GM21717 (cell line): ENCODE measurements around the gene GMNC.
"Not testable (repeated sequence)": the region's sequence is repeated elsewhere in the genome, so short reads cannot be mapped to it uniquely, and the experiment has no call there.

Experiments
- ATAC-seq: cut with Tn5 transposase; IDR thresholded peaks from one replicate; pipeline ENCODE4 v1.9.1; 2021; ENCODE audit warnings: mild to moderate bottlenecking, moderate library complexity; ENCODE audit not compliant: unreplicated experiment

Gene GMNC, protein sequence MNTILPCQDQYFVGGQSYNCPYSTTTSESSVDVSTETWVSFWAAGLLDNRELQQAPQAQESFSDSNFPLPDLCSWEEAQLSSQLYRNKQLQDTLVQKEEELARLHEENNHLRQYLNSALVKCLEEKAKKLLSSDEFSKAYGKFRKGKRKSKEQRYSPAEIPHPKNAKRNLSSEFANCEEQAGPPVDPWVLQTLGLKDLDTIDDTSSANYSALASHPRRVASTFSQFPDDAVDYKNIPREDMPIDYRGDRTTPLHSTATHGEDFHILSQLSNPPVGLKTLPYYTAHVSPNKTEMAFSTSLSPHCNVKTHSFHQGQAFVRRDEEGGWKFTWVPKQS

DNA sequence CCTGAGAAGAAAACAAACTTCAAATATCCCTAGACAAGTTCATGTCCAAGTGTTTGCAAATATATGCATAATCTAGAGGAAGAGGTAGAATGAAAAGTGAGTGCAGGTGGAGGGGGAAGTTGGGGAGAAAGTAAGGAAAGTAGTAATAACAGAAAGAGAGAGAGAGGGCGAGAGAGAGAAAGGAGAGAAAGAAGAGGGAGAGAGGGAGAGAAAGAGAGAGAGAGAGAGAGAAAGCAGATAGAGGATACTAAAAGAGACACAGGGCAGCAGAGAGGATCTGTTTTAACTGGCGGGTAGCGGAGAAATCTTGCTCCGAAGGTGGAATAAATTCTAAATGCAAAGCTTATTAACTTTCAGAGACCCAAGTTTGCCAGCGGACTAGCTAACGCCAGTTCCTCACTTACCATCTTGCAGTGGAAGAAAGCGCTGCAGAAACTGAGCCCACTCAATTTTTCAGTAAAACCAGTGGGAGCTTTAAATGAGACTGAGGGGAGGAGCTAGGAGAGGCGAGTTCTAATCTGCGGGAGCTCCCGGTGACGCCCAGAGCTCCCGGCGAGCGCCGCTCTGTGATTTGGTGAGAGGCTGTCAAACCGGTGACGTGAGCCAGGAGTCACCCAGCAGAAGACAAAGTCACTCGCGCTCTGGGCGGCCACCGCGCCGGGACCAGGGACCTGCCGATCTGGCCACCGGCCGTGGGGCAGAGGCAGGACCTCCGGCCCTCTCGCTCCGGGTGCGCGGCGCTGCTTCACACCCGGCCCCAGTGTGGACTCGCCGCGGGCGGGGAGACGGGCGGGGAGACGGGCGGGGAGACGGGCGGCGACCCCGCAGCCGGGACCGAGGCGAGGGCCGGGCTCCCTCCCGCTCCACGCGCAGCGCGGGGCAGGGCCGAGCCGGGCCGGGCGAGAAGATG, at the start of gene GMNC:
TSS of gene GMNC (minus strand) at position 486 of the 910 bp plus-strand sequence. CDS start at position 407, 79 bp downstream.
- ATAC-seq = peak; percentile 81

DNA sequence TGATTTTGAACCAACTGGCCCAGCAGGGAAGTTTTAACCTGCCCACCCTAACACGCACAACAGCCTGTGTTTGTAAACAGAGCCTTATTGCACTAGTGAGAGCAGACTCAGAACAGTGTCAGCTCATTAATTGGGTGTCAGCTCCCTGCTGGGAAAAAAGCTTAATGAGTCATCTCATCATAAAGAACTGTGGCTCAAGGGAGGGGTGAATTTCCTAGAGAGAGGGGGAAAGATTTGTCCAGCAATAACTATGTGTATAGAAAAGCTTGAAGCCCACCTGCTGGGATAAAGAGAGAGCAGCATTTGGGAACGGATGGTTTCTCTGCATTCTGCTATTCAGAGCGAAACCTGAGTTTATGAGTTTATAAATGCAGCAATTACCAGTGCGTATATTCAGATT, 48.9 kb upstream of the GMNC start:
- ATAC-seq = no peak

DNA sequence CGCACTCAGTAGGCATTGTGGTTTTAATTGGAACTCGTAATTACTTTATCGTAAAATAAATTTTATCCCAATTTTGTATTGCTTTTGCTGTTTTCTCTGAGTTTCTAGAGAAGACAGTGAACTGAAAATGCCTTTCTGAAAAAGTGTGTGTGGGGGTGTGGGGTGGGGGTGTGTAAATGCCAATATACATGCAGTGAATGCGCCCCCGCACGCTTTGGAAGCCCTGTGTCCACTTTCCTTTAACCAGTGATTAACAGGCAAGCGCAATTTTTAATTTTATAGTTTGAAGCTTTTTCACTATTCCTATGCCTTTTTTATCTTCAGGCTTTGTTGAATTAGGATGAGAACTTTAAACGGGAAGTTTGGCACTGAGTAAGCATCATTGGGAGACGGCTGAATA, 47.4 kb upstream of the GMNC start:
- no peak for ATAC-seq

DNA sequence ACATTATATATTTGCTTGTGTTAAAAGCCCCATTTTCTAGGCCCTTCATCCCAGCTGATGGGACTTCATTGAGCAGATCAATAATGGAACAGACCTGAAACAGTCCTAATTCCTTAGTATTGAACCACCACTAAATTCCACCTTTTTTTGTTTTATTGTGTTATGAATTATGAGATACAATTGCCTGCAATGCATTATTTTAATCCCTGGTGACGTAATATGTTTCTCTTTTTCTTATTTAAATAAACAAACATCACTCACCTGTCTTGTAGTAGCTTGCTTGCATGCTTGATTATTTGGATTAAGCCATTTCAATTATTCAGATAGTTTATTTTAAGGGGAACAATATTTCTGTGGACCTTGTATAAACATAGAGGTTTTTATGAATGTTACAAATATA, 40.7 kb upstream of the GMNC start:
- no peak for ATAC-seq

DNA sequence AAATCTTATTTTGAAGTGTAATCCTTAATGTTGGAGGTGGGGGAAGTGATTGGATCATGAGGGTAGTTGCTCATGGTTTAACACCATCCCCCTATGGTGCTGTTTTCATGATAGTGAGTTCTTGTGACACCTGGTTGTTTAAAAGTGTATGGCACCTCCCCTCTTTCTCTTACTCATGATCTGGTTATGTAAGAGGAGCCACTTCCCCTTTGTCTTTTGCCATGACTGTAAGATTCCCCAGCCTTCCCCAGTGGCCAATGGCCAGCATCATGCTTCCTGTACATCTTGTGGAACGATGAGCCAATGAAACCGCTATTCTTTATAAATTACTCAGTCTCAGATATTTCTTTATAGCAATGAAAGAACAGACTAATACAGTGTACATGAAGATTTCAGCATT, 39.8 kb upstream of the GMNC start:
- no peak for ATAC-seq

DNA sequence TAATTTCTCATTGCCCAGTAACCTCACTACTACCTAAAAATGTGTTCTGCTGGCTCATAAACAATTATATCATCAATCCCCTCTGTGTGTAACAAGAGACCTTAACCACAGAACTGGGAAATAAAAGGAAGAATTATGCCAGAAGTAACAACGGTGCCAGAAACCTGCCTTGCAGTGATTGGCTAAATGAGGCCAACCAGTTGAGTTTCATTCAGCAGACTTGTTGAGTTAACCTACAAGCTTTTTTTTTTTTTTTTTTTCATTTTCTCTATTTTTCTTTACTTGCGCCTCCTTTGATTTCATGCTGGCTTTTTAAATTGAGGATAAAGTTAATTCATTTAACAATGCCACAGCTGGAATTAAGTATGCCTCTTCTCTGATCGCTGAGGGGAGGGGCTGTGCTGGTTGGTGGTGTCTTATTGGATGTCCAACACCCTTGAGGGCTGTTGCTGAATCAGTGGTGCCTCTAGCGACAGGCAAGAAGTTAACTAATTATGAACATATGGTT, 30.0 kb upstream of the GMNC start:
- ATAC-seq = no peak

DNA sequence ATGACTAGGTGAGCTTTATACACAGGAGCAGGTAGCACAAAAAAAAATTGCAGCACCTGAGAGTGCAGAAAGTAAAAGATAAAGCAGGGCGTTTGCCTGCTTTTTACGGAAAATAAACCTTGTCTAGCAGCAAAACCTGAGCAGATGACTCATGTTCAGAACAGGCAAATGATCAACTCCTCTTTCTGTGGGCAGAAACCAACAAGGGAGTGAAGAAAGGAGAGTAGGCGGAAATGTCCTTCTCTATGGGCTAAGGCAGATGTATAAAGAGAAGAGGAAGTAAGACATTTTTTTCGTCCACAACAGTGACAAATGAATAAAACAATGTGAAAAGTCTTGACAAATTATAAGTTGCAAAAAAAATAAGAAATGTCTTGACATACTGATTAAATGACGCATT, 24.5 kb upstream of the GMNC start:
- peak; percentile 88 for ATAC-seq

DNA sequence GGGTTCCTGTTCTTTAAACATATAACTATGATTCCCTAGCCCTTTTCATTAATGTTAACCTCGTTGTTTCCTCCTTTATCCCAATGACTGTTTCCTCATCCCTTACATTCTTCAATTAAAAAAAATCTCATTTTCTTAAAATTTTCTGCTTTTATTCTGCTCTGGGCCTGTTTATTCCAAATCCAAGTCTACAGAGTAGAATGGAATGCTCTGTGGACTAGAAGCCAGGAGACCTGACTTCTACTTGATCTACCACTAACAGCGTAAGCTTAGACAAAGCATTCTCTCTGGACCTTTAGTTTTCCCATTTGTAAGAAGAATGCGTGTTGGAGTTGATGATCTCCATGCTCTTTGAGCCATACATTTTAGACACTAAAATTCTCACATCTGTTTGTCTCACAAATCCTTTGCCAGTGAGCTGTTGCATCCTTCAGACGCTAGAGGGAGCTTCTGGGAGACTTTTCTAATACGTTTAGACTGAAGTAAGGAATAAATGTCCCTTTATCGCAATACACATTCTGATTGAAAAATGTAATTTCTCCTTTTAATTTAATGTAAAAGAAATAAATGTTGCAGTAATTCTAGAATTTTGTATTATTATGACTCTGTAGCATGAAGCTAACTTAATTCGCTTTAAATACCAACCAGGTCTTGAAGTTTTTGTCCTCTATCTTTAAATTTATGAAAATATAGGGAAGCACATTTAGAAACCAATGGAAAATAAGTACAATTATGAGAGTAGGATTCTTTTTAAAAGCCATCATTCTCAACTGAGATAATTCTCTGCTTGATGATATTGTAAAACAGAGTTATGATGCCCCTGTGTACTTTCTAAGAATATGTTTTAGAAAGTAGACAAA, 21.7 kb upstream of the GMNC start:
- peak; percentile 71 for ATAC-seq

DNA sequence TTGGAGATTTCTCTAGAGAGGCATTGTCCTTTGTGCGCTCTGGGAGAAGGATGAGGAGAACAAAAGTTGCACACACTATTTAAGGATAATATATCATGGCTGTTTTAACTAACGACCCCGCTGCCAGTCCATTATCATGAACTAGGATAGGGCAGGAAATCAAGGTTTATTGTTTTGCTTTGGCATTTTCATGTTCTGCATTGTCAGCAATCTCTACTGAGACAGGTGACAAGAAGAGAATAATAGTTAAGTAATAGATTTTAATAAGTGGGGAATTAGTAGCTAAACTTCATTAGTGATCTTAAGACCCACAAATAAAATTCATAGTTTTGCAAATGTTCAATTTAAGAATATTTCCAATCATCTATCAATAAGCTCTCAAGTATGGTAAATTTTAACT, 20.6 kb upstream of the GMNC start:
- ATAC-seq = no peak

DNA sequence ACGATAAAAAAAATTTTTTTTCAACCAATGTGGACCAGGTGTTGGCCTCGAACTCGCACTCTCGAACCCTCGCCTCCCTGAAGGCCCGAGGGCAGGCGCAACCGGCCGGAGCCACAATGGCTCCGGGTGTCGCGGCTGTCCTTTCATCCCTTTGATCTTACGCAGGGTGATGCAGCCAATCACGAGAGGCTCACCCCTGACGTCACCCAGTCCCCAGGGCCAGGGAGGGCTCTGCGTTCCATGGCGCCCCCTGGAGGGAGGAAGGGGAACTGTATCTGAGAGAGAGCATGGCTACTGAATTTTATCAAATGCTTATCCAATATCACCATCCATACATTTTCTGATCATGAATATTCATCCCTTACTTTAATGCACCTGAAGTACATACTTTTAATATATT, 15.4 kb upstream of the GMNC start:
- no peak for ATAC-seq

DNA sequence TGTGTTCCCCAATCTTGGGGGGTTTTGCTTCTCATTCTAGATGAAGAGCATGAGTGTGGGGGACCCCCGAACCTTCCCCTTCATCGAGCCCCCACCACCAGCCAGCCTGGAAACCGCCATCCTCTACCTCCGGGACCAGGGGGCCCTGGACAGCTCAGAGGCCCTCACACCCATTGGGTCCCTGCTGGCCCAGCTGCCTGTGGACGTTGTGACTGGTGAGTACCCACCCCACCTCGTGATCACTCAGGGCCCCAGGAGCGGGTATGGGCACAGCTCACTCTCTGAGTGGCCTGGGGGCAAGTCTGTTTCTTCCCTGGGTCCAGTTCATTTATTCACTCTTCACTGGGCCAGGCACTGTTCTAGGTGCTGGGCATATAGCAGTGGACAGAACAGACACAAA, 13.9 kb upstream of the GMNC start:
- not testable (repeated sequence) for ATAC-seq

DNA sequence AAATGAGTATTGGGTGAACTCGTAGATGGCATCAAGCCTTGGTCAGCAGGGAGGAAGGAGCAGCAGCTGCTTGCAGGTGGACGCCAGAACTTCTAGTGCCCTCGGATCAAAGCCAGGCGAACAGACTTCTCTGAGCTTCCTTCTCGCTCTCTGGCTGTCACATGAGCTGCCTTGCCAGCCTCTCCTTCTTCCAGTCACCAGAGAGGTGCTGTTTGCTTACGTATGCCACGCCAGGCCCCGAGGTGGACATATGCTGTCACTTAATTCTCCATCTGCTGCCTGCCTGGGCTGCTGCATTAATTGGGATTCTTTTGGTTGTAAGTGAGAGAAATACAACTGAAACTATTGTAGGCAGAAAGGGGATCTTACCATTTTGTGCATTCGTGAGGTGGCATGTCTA, 12.6 kb upstream of the GMNC start:
- ATAC-seq = not testable (repeated sequence)

DNA sequence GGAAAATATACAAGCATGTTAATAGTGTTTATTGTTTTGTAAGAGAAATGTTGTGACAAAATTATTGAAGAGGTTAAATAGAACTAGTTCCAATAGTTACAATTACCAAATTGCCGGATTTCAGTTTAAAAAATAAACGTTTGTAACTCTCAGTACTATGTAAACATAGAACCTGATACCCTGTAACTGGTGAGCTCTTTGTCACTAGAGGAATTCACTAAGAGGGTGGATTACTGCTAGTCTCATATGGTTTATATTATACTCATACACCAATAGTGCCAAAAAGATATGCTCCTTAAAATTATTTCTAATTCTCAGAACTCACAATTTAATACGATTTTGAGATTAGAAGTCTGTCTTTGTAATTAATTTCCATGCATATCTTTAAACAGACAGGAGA, 7.6 kb upstream of the GMNC start:
- ATAC-seq = no peak

DNA sequence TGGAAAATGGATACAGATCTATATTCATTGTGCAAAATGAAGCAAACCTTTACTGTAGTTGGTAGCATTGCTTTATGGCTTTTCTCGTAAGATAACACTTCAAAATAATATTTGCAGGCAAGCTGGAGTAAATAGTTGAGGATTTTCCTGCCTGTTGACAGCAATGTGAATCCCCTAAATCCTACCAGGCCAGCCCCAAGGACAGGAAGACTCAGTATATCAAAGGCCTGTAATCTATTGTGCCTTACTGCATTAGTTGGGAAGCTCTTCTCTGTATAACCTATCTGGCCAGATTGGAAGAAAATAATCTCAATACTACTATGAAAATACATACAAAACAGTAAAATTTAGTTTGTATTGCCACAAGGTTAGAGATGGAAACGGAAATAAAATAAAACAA, 4.6 kb upstream of the GMNC start:
- ATAC-seq = no peak

DNA sequence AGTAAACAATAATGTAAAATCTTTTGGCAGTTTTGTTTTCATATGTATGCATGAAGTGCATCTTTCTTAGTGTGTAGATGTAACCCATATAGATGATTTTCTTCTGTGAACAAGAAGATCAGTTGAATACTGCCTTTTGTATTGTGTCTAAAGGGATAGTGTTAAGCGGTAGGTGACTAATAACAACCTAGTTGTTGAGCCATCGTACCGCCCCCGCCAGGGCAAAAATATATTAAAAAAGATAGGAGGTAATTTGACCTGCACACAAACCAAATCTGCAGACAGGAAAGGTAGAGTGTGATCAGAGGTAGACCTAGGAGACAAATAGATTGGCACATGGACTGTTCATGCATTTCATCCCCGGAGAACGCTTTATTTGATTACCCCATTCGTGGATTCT, 3.3 kb upstream of the GMNC start:
- peak; percentile 45 for ATAC-seq

DNA sequence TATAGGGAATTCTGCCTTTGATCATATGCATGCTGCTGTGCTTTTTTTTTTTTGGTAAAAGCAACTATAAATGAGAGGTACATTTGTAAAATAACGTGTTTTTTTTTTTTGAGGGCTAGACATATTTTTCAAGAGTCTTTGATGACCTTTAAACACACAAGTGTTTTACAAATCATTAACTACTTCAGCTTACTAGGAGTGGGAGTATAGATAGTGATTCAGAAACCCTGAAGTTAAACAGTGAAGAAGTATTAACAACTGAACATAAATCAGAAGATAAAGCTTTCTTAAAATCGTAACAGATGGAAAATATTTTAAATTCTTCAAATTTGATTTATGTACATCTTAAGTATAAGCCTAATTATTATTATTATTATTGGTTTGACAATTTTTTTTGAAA, 2.9 kb upstream of the GMNC start:
- no peak for ATAC-seq

DNA sequence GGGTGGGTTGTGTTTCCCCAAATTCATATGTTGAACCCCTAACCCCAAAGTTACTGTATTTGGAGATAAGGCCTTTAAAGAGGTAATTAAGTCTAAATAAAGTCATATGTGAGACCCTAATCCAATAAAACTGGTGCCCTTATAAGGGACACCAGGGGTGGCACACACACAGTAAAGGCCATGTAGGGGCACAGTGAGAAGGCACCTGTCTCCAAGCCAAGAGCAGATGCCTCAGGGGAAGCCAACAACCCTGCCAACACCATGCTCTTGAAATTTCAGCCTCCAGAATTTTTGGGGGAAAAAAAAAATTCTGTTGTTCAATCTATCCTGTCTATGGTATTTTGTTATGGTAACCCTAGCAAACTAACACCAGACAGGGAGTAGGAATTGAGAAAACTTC, 1.5 kb upstream of the GMNC start:
- ATAC-seq = no peak

DNA sequence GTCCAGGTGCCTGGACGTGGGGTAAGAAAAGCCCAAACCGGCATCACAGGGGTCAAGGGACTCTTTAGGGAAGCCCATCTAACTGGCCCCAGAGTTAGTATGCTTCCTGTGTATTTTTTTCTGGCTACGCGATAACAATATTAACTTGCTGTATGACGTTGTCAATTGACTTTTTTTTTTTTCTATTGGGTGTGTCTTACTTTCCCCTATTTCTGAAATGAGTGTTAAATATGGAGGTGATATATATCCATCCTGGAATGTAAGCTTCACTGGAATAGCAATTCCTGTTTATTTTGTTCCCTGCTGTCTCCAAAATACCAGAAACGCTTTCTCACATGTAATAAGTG, 598 bp upstream of the GMNC start:
- no peak for ATAC-seq

DNA sequence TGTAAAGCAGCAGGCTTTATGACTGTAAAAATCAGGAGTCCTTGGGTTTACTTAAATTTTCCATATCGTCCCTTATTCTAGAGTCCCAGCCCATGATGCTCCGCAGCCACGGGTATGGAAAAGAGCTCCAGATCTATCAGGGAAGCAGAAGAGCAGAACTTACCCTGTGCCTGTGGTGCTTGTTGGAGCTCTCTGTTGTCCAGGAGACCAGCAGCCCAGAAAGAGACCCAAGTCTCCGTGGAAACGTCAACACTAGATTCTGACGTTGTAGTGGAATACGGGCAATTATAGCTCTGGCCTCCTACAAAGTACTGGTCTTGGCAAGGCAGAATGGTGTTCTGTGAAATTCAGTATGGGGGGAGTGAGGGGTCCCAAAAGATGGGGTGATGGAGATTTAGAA, 2.0 kb downstream of the GMNC start:
- no peak for ATAC-seq

DNA sequence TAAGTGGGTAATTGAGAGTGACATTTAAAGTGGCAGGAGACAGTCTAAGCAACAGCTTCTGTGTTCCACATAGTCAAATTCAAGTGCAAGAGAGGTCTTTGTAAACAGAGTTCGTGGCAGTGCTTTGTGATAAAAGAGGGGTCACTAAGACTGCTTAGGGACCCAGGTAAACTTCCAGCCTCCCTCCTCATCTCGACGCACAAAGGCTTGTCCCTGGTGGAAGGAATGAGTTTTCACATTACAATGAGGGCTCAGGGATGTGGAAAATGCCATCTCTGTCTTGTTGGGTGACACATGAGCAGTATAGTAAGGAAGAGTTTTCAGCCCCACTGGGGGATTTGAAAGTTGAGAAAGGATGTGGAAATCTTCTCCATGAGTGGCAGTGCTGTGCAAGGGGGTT, 7.3 kb downstream of the GMNC start:
- ATAC-seq = no peak

DNA sequence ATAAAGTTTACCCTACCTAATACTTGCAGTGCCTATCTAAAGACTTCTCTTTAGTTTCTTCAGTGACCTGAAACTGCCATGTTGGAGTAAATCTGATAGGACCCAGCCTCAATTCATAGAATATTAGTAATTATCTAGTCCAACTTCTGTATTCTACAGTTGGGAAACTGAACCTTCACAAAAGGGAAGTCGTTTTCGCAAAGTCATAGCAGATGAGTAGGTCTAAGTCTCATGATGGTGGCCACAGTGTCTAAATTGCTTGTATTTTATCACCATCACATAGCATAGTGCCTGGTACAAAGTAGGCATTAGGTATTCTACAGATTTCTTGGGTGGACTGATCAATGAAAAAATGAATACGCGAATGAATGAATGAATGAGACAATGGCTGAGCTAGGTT, 8.4 kb downstream of the GMNC start:
- ATAC-seq = no peak
